Testis (tissue), 3 donors: ENCODE measurements around the gene HYAL1. TPM values are rescaled to one million over a fixed set of nuclear protein-coding genes. Genes with fewer than 3 reads are reported as not detected.
"Not testable (repeated sequence)": the region's sequence is repeated elsewhere in the genome, so short reads cannot be mapped to it uniquely, and the experiment has no call there.

Experiments used
- DNase-seq: peaks from one replicate; pipeline ENCODE4 v3.0.0-alpha.2; 2019
- H3K27ac ChIP-seq, 2 donors: fragments of 200-600 bp; sonication (generic); one replicate each; pipeline ENCODE4 v1.5.1; 2019
- H3K27me3 ChIP-seq: fragments of 200-600 bp; sonication (generic); one replicate; pipeline ENCODE4 v1.5.1; 2019
- H3K36me3 ChIP-seq: fragments of 200-600 bp; sonication (generic); one replicate; pipeline ENCODE4 v1.5.1; 2017; ENCODE audit warnings: low read depth; ENCODE audit errors: missing control alignments
- H3K4me1 ChIP-seq: fragments of 200-600 bp; sonication (generic); one replicate; pipeline ENCODE4 v1.5.1; 2019
- H3K4me3 ChIP-seq, 2 donors: fragments of 200-600 bp; sonication (generic); one replicate each; pipeline ENCODE4 v1.5.1; 2017 to 2019
- H3K9me3 ChIP-seq: fragments of 200-600 bp; sonication (generic); one replicate; pipeline ENCODE4 v1.5.1; 2017
- POLR2A ChIP-seq: fragments of 450-650 bp; IDR thresholded peaks from one replicate; pipeline ENCODE4 v1.6.1; 2017; ENCODE audit warnings: antibody characterized with exemption, mild to moderate bottlenecking, moderate library complexity
- WGBS, 2 donors: methylation state at CpG; one replicate each; pipeline ENCODE4 v1.1.5; 2018; 5-methylcytosine and 5-hydroxymethylcytosine counted together
- intact Hi-C: fragments of 100-400 bp; cut with DNase I; formaldehyde crosslinking; loops from one replicate; pipeline ENCODE4 v1.15.1; 2023; ENCODE audit warnings: low total_unique reads
- polyA plus RNA-seq: library from polyadenylated mRNA; stranded (reverse); fragments of 350-450 nt; fragmentation: Illumina TruSeq; extraction: RNeasy Lipid Tissue Mini Kit (QIAGEN cat#74804); gene quantifications from one replicate; pipeline ENCODE4 v1.2.3, GENCODE V29; 2014; ENCODE audit warnings: low read depth, low replicate concordance; ENCODE audit not compliant: insufficient read depth
- total RNA-seq, 2 donors: library from RNA; depleted of rRNA; stranded (reverse); fragments of >200 nt; gene quantifications; one replicate each; pipeline ENCODE4 v1.2.3, GENCODE V29; 2016
- TF ChIP-seq, protein P1 (sequence below), 3 experiments: fragments of 450-650 bp in 2 of 3; fragments of 200-600 bp in 1 of 3; sonication (generic) in 1 of 3; IDR thresholded peaks; one replicate each; pipeline ENCODE4 v1.5.1; 2016 to 2019; ENCODE audit warnings: antibody characterized with exemption in 3 of 3, mild to moderate bottlenecking in 2 of 3, moderate library complexity in 1 of 3

Gene HYAL1
- total and polyA plus RNA-seq, 3 donors from 2014 or later = 2.7 to 3.7 (median 3.2) TPM

DNA sequence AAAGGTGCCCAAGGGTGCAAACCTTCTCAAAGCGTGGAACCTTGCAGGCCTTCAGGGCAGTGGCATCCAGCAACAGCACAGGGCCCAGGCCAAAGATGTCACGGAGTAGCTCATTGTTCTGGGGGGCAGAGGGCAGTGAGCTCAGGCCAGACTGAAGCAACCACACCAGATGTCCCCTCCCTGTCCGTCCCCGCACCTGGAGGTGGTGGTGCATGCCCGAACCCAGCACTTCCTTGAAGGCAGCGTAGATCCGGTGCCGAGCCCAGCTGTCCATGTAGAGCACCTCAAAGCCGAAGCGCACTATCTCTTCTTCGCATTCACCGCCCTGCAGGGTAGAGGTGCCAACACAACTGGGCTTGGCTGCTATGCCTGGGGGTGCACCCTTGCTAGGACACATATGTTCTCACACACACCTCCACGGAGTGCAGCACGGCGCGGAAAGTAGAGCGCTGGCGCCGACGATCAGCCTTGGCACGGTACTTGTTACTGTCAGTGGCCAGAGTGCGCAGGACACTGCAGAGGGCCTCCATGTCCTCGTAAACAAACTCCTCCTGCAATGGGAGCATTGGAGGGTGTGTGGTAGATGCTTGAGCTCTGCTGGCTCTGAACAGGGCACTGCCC is 14.9 kb downstream of the HYAL1 start:
- intact Hi-C loops = no loop called here
- DNase-seq = no peak
- Histone ChIP-seq H3K4me3 (no peak overlapping the region), H3K36me3 (no peaks in the 10 kb centered on the region), H3K9me3 (no peaks in the 10 kb centered on the region), H3K27me3 (no peaks in the 10 kb centered on the region), H3K4me1 (peaks cover 20% of the 10 kb centered on the region), H3K27ac (no peak overlapping the region)
- TF ChIP-seq, protein P1, sequence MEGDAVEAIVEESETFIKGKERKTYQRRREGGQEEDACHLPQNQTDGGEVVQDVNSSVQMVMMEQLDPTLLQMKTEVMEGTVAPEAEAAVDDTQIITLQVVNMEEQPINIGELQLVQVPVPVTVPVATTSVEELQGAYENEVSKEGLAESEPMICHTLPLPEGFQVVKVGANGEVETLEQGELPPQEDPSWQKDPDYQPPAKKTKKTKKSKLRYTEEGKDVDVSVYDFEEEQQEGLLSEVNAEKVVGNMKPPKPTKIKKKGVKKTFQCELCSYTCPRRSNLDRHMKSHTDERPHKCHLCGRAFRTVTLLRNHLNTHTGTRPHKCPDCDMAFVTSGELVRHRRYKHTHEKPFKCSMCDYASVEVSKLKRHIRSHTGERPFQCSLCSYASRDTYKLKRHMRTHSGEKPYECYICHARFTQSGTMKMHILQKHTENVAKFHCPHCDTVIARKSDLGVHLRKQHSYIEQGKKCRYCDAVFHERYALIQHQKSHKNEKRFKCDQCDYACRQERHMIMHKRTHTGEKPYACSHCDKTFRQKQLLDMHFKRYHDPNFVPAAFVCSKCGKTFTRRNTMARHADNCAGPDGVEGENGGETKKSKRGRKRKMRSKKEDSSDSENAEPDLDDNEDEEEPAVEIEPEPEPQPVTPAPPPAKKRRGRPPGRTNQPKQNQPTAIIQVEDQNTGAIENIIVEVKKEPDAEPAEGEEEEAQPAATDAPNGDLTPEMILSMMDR (IDR thresholded peaks at IDR 0.05) = no peak
- TF ChIP-seq POLR2A = no peak
- WGBS, 2 donors = 91 to 96% methylated on average over 9 to 23 of the region's 23 CpGs

DNA sequence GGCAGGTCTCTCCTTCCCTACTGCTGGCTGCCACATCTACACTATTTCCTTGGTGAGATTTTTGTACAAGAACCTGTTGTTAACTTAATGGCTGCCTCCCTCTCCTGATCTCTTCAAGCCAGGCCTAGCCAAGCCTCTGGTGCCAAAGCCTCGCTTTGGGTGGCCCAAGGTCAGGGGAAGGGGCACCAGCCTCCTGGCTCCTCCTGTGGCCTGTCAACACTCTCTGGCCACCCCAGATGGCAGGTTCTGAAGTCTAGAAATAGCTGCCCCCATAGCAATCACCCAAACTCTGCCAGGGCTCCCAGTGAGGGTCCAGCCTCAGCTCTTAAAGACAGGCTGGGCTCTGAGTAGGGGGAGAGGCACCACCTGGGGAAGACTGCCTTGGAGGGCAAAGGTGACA is 16.1 kb downstream of the HYAL1 start:
- Histone ChIP-seq H3K4me3 (no peak overlapping the region), H3K9me3 (no peaks in the 10 kb centered on the region), H3K4me1 (peaks cover 16% of the 10 kb centered on the region), H3K36me3 (no peaks in the 10 kb centered on the region), H3K27me3 (no peaks in the 10 kb centered on the region), H3K27ac (no peak overlapping the region)
- no peak for DNase-seq
- intact Hi-C loops = no loop called here
- TF ChIP-seq POLR2A = no peak
- TF ChIP-seq, protein P1 (IDR thresholded peaks at IDR 0.05) = no peak
- 83% methylated on average over 1 of the region's 1 CpG; no CpG with 5 or more reads in 1 of the 2 donors for WGBS, 2 donors

DNA sequence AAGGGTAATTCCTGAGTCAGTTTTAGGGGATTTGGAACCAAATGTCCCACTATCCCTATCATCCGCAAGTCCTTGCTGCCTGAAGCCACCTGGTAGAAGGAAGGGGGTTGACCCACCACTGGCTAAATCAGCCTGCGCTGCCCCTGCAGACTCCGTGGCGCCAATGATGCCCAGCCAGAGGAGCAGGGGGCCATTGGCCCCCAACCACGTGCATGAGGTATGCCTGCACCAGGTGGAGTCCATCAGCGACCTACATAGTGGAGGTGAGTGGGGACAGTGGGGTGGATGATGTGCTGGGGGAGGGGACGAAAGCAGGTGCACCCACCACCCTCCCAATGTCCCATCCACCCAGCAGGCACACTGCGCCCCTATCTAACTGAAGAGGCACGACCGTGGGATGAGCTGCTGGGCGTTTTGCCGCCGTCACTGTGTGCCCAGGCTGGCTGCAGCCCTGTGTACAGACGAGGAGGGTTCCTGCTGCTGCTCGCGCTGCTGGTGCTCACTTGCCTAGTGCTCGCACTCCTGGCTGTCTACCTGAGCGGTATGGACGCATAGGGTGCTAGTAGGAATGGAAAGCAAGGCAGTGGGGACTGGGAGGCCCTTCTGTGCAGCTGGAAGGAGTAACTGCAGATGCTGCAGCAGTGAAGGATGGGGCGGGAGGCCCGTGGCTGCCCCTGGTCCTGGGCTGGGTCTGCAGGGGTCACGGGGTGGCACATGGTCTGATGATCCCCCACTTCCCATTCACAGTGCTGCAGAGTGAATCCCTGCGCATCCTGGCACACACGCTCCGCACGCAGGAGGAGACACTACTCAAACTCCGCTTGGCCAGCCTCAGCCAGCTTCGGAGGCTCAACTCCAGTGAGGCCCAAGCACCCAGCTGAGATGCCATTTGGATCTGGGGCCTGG is 16.8 kb downstream of the HYAL1 start:
- Histone ChIP-seq H3K4me1 (peaks cover 14% of the 10 kb centered on the region), H3K27me3 (no peaks in the 10 kb centered on the region), H3K27ac (no peak overlapping the region), H3K36me3 (no peaks in the 10 kb centered on the region), H3K4me3 (no peak overlapping the region), H3K9me3 (no peaks in the 10 kb centered on the region)
- intact Hi-C loops = no loop called here
- TF ChIP-seq, protein P1 (IDR thresholded peaks at IDR 0.05) = no peak
- no peak for TF ChIP-seq POLR2A
- no peak for DNase-seq
- 86% methylated on average over 16 to 28 of the region's 28 CpGs for WGBS, 2 donors

DNA sequence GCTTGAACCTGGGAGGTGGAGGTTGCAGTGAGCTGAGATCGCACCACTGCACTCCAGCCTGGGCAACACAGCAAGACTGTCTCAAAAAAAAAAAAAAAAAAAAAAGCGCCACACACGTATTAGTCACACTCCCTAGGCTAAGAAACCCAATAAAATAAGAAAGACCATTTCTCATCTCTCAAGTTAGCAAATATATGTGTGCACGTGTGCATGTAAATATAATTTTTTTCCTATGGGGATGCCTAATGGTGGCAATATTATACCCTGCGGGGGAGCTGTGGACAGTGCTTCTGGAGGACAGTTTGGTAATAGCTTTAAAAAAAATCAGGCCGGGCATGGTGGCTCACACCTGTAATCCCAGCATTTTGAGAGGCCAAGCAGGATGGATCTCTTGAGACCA is 19.3 kb downstream of the HYAL1 start:
- H3K27ac ChIP-seq, DNase-seq, H3K9me3 ChIP-seq, intact Hi-C loops, H3K4me3 ChIP-seq, H3K4me1 ChIP-seq, H3K36me3 ChIP-seq, H3K27me3 ChIP-seq: not testable (repeated sequence)
- 83 to 94% methylated on average over 6 of the region's 6 CpGs for WGBS, 2 donors

DNA sequence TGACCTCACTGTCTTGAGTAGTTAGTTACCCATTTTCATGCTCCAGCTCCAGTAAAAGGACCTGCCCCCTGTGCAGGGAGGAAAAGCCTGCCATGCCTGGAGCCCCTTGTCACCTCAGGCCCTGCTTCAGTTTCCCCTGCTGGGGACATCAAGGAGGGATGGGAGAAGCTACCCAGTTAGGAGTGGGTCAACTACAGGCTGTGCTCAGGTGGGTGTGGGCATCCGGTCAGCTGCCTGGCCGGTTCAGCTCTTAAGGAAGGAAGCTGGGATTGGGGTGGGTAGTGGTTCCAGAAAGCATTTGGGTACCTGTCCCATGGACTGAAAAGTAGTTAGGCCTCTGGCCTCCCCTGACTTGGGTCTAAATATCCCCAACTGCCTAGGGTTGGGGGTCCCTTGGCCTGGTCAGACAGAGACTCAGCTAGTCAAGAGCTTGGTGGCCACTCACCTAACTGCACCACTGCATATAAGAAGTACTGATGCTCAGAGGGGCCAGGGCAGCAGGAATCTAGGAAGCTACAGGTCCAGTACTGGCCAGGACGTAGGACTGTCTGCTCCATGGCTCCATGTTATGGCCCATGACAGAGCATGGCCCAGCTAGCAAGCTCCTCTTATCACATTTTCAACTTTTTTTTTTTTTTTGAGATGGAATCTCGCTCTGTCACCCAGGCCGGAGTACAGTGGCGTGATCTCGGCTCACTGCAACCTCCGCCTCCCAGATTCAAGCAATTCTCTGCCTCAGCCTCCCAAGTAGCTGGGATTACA is 23.9 kb downstream of the HYAL1 start:
- H3K27ac ChIP-seq = no peak overlapping the region
- H3K4me3 ChIP-seq = no peak overlapping the region
- intact Hi-C loops = loop anchor here (10.0 kb wide), 1 partner anchor 85 kb away; the partner anchor contains the start of gene GNAT1
- H3K9me3 ChIP-seq = no peaks in the 10 kb centered on the region
- H3K27me3 ChIP-seq = no peaks in the 10 kb centered on the region
- TF ChIP-seq, protein P1 (IDR thresholded peaks at IDR 0.05) = no peak
- TF ChIP-seq POLR2A = no peak
- H3K36me3 ChIP-seq = no peaks in the 10 kb centered on the region
- 92 to 93% methylated on average over 8 of the region's 8 CpGs for WGBS, 2 donors
- no peak for DNase-seq
- H3K4me1 ChIP-seq = no peaks in the 10 kb centered on the region
